ENCODE results near the gene CENPL.

CENPL gene

DNA sequence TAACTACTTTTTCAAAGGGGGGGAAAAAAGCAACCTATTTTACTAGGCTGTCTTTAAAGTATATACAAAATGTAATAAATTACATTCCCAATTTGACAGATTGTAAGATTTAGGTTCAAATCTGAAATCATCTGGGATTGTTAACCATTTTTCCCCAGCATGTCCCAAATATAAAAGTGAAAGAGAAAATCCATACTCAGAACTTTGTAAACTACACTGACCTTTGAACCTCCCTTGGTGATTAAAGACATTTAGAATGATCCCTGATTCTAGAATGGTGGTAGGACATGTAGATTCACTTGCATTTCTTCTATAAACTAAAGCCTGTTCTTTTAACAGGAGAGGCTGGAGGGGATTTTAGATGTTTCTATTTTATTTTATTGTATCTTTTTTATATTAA, 70.9 kb downstream of the CENPL start:
- DNase-seq, result no peak

Measured in CD4-positive, alpha-beta T cell treated with Interleukin-6 for 4 hours (primary cell).